Trophoblast cell (in vitro differentiated cells and primary cell): Measurements from ENCODE around the gene TGIF1.

Experiments
- DNase-seq, 2 donors: peaks; one replicate each; pipeline ENCODE4 v3.0.0-alpha.2; 2016
- H2AFZ ChIP-seq: 2 replicates; pipeline ENCODE4 v1.6.1; 2013; ENCODE audit warnings: low read length, moderate library complexity, mild to moderate bottlenecking; ENCODE audit not compliant: insufficient read depth, poor library complexity
- H2AK5ac ChIP-seq: 2 replicates; pipeline ENCODE4 v1.6.1; 2013; ENCODE audit warnings: mild to moderate bottlenecking, low read length
- H2BK120ac ChIP-seq: 2 replicates; pipeline ENCODE4 v1.6.1; 2013; ENCODE audit warnings: low read length, mild to moderate bottlenecking, moderate library complexity; ENCODE audit not compliant: insufficient read depth, poor library complexity
- H2BK12ac ChIP-seq: 2 replicates; pipeline ENCODE4 v1.6.1; 2013; ENCODE audit warnings: mild to moderate bottlenecking, low read length, moderate library complexity
- H2BK5ac ChIP-seq: 2 replicates; pipeline ENCODE4 v1.6.1; 2013; ENCODE audit warnings: low read length, low read depth, moderate library complexity, mild to moderate bottlenecking; ENCODE audit not compliant: poor library complexity
- H3K14ac ChIP-seq: 2 replicates; pipeline ENCODE4 v1.6.1; 2013; ENCODE audit warnings: mild to moderate bottlenecking, low read length
- H3K18ac ChIP-seq: 2 replicates; pipeline ENCODE4 v1.6.1; 2013; ENCODE audit warnings: mild to moderate bottlenecking, low read length
- H3K23ac ChIP-seq: 2 replicates; pipeline ENCODE4 v1.6.1; 2013; ENCODE audit warnings: low read length
- H3K27ac ChIP-seq: 2 replicates; pipeline ENCODE4 v1.5.1; 2013; ENCODE audit warnings: low read depth, mild to moderate bottlenecking, inconsistent platforms, low read length, moderate library complexity
- H3K27me3 ChIP-seq: 2 replicates; pipeline ENCODE4 v1.6.1; 2013; ENCODE audit warnings: inconsistent platforms, mild to moderate bottlenecking, low read length, moderate library complexity; ENCODE audit not compliant: insufficient read depth
- H3K36me3 ChIP-seq, 2 experiments: 1 replicate in 1 of 2; 2 replicates in 1 of 2; pipeline ENCODE4 v1.6.1; 2013; ENCODE audit warnings: low read length in 2 of 2, mild to moderate bottlenecking in 2 of 2, moderate library complexity in 1 of 2; ENCODE audit not compliant: insufficient read depth in 2 of 2, control insufficient read depth in 1 of 2
- H3K4ac ChIP-seq: 2 replicates; pipeline ENCODE4 v1.6.1; 2013; ENCODE audit warnings: low read depth, mild to moderate bottlenecking, low read length, moderate library complexity
- H3K4me1 ChIP-seq, 2 experiments: 1 replicate in 1 of 2; 2 replicates in 1 of 2; pipeline ENCODE4 v1.6.1; 2013; ENCODE audit warnings: low read length in 2 of 2, mild to moderate bottlenecking in 2 of 2, moderate library complexity in 1 of 2; ENCODE audit not compliant: insufficient read depth in 2 of 2, control insufficient read depth in 1 of 2
- H3K4me2 ChIP-seq: 2 replicates; pipeline ENCODE4 v1.6.1; 2013; ENCODE audit warnings: inconsistent platforms, mild to moderate bottlenecking, low read length, moderate library complexity
- H3K4me3 ChIP-seq: 2 replicates; pipeline ENCODE4 v1.5.1; 2013; ENCODE audit warnings: mild to moderate bottlenecking, low read depth, low read length, inconsistent platforms
- H3K79me1 ChIP-seq: one replicate; pipeline ENCODE4 v1.6.1; 2013; ENCODE audit warnings: low read length
- H3K79me2 ChIP-seq: 2 replicates; pipeline ENCODE4 v1.6.1; 2013; ENCODE audit warnings: low read length, mild to moderate bottlenecking; ENCODE audit not compliant: control insufficient read depth, insufficient read depth, poor library complexity
- H3K9ac ChIP-seq: 2 replicates; pipeline ENCODE4 v1.6.1; 2013; ENCODE audit warnings: mild to moderate bottlenecking, low read length
- H3K9me3 ChIP-seq: 2 replicates; pipeline ENCODE4 v1.6.1; 2013; ENCODE audit warnings: low read depth, mild to moderate bottlenecking, control low read depth, inconsistent platforms, low read length; ENCODE audit not compliant: insufficient read depth
- H4K12ac ChIP-seq: 2 replicates; pipeline ENCODE4 v1.6.1; 2013; ENCODE audit warnings: low read depth, mild to moderate bottlenecking, low read length, moderate library complexity
- H4K8ac ChIP-seq: 2 replicates; pipeline ENCODE4 v1.6.1; 2013; ENCODE audit warnings: low read depth, mild to moderate bottlenecking, low read length, moderate library complexity
- H4K91ac ChIP-seq: one replicate; pipeline ENCODE4 v1.6.1; 2013; ENCODE audit warnings: low read depth, mild to moderate bottlenecking, low read length, moderate library complexity
- WGBS: extraction: QIAGEN DNeasy Blood & Tissue Kit; methylation state at CpG from one replicate; pipeline ENCODE4 v1.1.7; 2013; ENCODE audit warnings: missing lambda C conversion rate; ENCODE audit not compliant: insufficient read length, insufficient coverage; ENCODE audit errors: extremely low coverage; 5-methylcytosine and 5-hydroxymethylcytosine counted together

The TGIF1 gene

GRCh38 chr18:3449512-3450011 lies 410 bp upstream of the TGIF1 start:
- no CpG with 5 or more reads among the region's 47 CpGs for WGBS
- Histone ChIP-seq H3K4ac (peak overlapping the region; percentile 85), H2BK120ac (peak overlapping the region; percentile 96), H3K4me1 (peaks cover 0 to 4% of the 10 kb centered on the region in 2 experiments), H3K27me3 (no peaks in the 10 kb centered on the region), H3K9me3 (no peaks in the 10 kb centered on the region), H4K8ac (peak overlapping the region; percentile 67), H2AK5ac (peak overlapping the region; percentile 85), H3K79me1 (peaks cover 59% of the 10 kb centered on the region), H3K4me2 (peak overlapping the region; percentile 84), H3K27ac (peak overlapping the region; percentile 99), H4K12ac (peak overlapping the region; percentile 76), H3K36me3 (peaks cover 0 to 6% of the 10 kb centered on the region in 2 experiments), H3K79me2 (peaks cover 40% of the 10 kb centered on the region), H3K14ac (peak overlapping the region; percentile 93), H2AFZ (peak overlapping the region; percentile 41), H3K9ac (peak overlapping the region; percentile 85), H2BK12ac (peak overlapping the region; percentile 82), H4K91ac (peak overlapping the region; percentile 95), H3K23ac (no peak overlapping the region), H3K4me3 (peak overlapping the region; percentile 93), H3K18ac (peak overlapping the region; percentile 92), H2BK5ac (peak overlapping the region; percentile 97)
- peak; percentile 97 to 99 for DNase-seq

GRCh38 chr18:3450799-3451182 lies 819 bp downstream of the TGIF1 start:
- H2BK12ac ChIP-seq: peak overlapping the region; percentile 41
- H3K4me3 ChIP-seq: peak overlapping the region; percentile 93
- H3K9me3 ChIP-seq: no peaks in the 10 kb centered on the region
- peak overlapping the region; percentile 94 for H3K27ac ChIP-seq
- peak overlapping the region; percentile 62 for H3K4me2 ChIP-seq
- DNase-seq: no peak
- no peak overlapping the region for H3K23ac ChIP-seq
- peaks cover 0 to 6% of the 10 kb centered on the region in 2 experiments for H3K36me3 ChIP-seq
- peak overlapping the region; percentile 86 for H2BK5ac ChIP-seq
- peak overlapping the region; percentile 71 for H2BK120ac ChIP-seq
- H3K27me3 ChIP-seq: no peaks in the 10 kb centered on the region
- H4K91ac ChIP-seq: peak overlapping the region; percentile 75
- H3K18ac ChIP-seq: peak overlapping the region; percentile 71
- H3K79me2 ChIP-seq: peaks cover 40% of the 10 kb centered on the region
- peak overlapping the region; percentile 85 for H3K14ac ChIP-seq
- H3K4ac ChIP-seq: peak overlapping the region; percentile 91
- H4K12ac ChIP-seq: peak overlapping the region; percentile 37
- no CpG with 5 or more reads among the region's 30 CpGs for WGBS
- H4K8ac ChIP-seq: peak overlapping the region; percentile 40
- H3K9ac ChIP-seq: peak overlapping the region; percentile 100
- H3K79me1 ChIP-seq: peaks cover 59% of the 10 kb centered on the region
- peak overlapping the region; percentile 64 for H2AK5ac ChIP-seq
- H3K4me1 ChIP-seq: peaks cover 0 to 5% of the 10 kb centered on the region in 2 experiments
- peak overlapping the region; percentile 3 for H2AFZ ChIP-seq

- H3K4me2 ChIP-seq: peak overlapping the region; percentile 62
- WGBS: no CpG with 5 or more reads among the region's 50 CpGs
- H2AFZ ChIP-seq: peak overlapping the region; percentile 72
- H2BK12ac ChIP-seq: peak overlapping the region; percentile 41
- H3K36me3 ChIP-seq: peaks cover 5 to 9% of the 10 kb centered on the region in 2 experiments
- peak overlapping the region; percentile 100 for H3K14ac ChIP-seq
- H2BK5ac ChIP-seq: peak overlapping the region; percentile 99
- H3K27me3 ChIP-seq: no peaks in the 10 kb centered on the region
- H3K4me1 ChIP-seq: peaks cover 0 to 7% of the 10 kb centered on the region in 2 experiments
- peak overlapping the region; percentile 100 for H3K4ac ChIP-seq
- H3K4me3 ChIP-seq: peak overlapping the region; percentile 93
- H2AK5ac ChIP-seq: peak overlapping the region; percentile 98
- no peaks in the 10 kb centered on the region for H3K9me3 ChIP-seq
- H2BK120ac ChIP-seq: peak overlapping the region; percentile 96
- H3K27ac ChIP-seq: peak overlapping the region; percentile 94
- H4K8ac ChIP-seq: peak overlapping the region; percentile 96
- H3K23ac ChIP-seq: peak overlapping the region; percentile 55
- H4K12ac ChIP-seq: peak overlapping the region; percentile 95
- DNase-seq: peak; percentile 86 to 90
- H3K18ac ChIP-seq: peak overlapping the region; percentile 99
- peak overlapping the region; percentile 100 for H3K9ac ChIP-seq
- H3K79me2 ChIP-seq: peaks cover 43% of the 10 kb centered on the region
- H3K79me1 ChIP-seq: peaks cover 59% of the 10 kb centered on the region
- peak overlapping the region; percentile 97 for H4K91ac ChIP-seq
Measured at GRCh38 chr18:3451183-3451988, 1.4 kb downstream of the TGIF1 start.

- H3K27ac ChIP-seq: peak overlapping the region; percentile 94
- peak overlapping the region; percentile 96 for H4K8ac ChIP-seq
- H2AFZ ChIP-seq: peak overlapping the region; percentile 72
- no peak overlapping the region for H3K23ac ChIP-seq
- H3K36me3 ChIP-seq: peaks cover 7 to 11% of the 10 kb centered on the region in 2 experiments
- peak overlapping the region; percentile 98 for H2AK5ac ChIP-seq
- no peaks in the 10 kb centered on the region for H3K27me3 ChIP-seq
- H2BK5ac ChIP-seq: peak overlapping the region; percentile 99
- peak overlapping the region; percentile 95 for H4K12ac ChIP-seq
- DNase-seq: peak; percentile 43 to 59
- no CpG with 5 or more reads among the region's 53 CpGs for WGBS
- H3K9me3 ChIP-seq: no peaks in the 10 kb centered on the region
- peaks cover 57% of the 10 kb centered on the region for H3K79me1 ChIP-seq
- H3K79me2 ChIP-seq: peaks cover 43% of the 10 kb centered on the region
- peak overlapping the region; percentile 100 for H3K9ac ChIP-seq
- peak overlapping the region; percentile 97 for H4K91ac ChIP-seq
- peak overlapping the region; percentile 96 for H2BK120ac ChIP-seq
- peak overlapping the region; percentile 100 for H3K4ac ChIP-seq
- peak overlapping the region; percentile 78 for H2BK12ac ChIP-seq
- H3K4me2 ChIP-seq: peak overlapping the region; percentile 62
- H3K14ac ChIP-seq: peak overlapping the region; percentile 100
- peak overlapping the region; percentile 99 for H3K18ac ChIP-seq
- peak overlapping the region; percentile 93 for H3K4me3 ChIP-seq
- H3K4me1 ChIP-seq: peaks cover 0 to 7% of the 10 kb centered on the region in 2 experiments
Measured at GRCh38 chr18:3451989-3452749, 2.2 kb downstream of the TGIF1 start.
